SK-N-SH treated with all-trans-retinoic acid at 6 μM for 48 hours (cell line): ENCODE measurements around the gene FUZ.
"Not testable (repeated sequence)": the region's sequence is repeated elsewhere in the genome, so short reads cannot be mapped to it uniquely, and the experiment has no call there.

Experiments
- ATAC-seq: fragments of 200-7000 bp; cut with Tn5 transposase; 3 replicates; pipeline ENCODE4 v1.9.1; 2020; ENCODE audit warnings: mild to moderate bottlenecking, moderate library complexity
- ARNTL ChIP-seq: fragments of 450-650 bp; formaldehyde crosslinking; IDR thresholded peaks from 2 replicates; pipeline ENCODE4 v1.5.0; 2020; ENCODE audit warnings: low read depth, mild to moderate bottlenecking, moderate library complexity, borderline replicate concordance
- BACH2 ChIP-seq: fragments of 250-450 bp; sonication (Bioruptor Pico); IDR thresholded peaks from 2 replicates; pipeline ENCODE4 v1.9.0; 2021; ENCODE audit warnings: mild to moderate bottlenecking, borderline replicate concordance
- CSDC2 ChIP-seq: fragments of 250-450 bp; sonication (Bioruptor Pico); IDR thresholded peaks from 2 replicates; pipeline ENCODE4 v1.5.0; 2020; ENCODE audit warnings: mild to moderate bottlenecking, moderate library complexity
- CSRNP3 ChIP-seq: fragments of 250-450 bp; sonication (Bioruptor Pico); IDR thresholded peaks from 2 replicates; pipeline ENCODE4 v1.5.1; 2021; ENCODE audit warnings: mild to moderate bottlenecking, moderate library complexity
- ESRRG ChIP-seq: fragments of 250-450 bp; sonication (Bioruptor Pico); IDR thresholded peaks from 2 replicates; pipeline ENCODE4 v1.6.1; 2021; ENCODE audit warnings: mild to moderate bottlenecking
- GLIS3 ChIP-seq: fragments of 250-450 bp; sonication (Bioruptor Pico); IDR thresholded peaks from 2 replicates; pipeline ENCODE4 v1.5.0; 2020; ENCODE audit warnings: mild to moderate bottlenecking, moderate library complexity
- ISL1 ChIP-seq: fragments of 250-450 bp; sonication (Bioruptor Pico); IDR thresholded peaks from 2 replicates; pipeline ENCODE4 v2.1.2; 2022; ENCODE audit warnings: mild to moderate bottlenecking, moderate library complexity
- OSR1 ChIP-seq: fragments of 250-450 bp; sonication (Bioruptor Pico); IDR thresholded peaks from 2 replicates; pipeline ENCODE4 v1.8.0; 2022; ENCODE audit warnings: moderate library complexity, mild to moderate bottlenecking, inconsistent platforms
- PPARA ChIP-seq: fragments of 250-450 bp; sonication (Bioruptor Pico); IDR thresholded peaks from 2 replicates; pipeline ENCODE4 v1.5.0; 2020; ENCODE audit warnings: mild to moderate bottlenecking, borderline replicate concordance
- RARB ChIP-seq: fragments of 250-450 bp; sonication (Bioruptor Pico); IDR thresholded peaks from 2 replicates; pipeline ENCODE4 v1.8.0; 2021; ENCODE audit warnings: mild to moderate bottlenecking, moderate library complexity
- TCF4 ChIP-seq: fragments of 250-450 bp; sonication (Bioruptor Pico); IDR thresholded peaks from 2 replicates; pipeline ENCODE4 v1.8.0; 2021; ENCODE audit warnings: mild to moderate bottlenecking, moderate library complexity, borderline replicate concordance
- TOX ChIP-seq: fragments of 250-450 bp; sonication (Bioruptor Pico); IDR thresholded peaks from 2 replicates; pipeline ENCODE4 v1.8.0; 2021; ENCODE audit warnings: mild to moderate bottlenecking, moderate library complexity, borderline replicate concordance
- ZC3H10 ChIP-seq: fragments of 250-450 bp; sonication (Bioruptor Pico); IDR thresholded peaks from 2 replicates; pipeline ENCODE4 v1.5.1; 2021; ENCODE audit warnings: mild to moderate bottlenecking, moderate library complexity
- ZFP30 ChIP-seq: fragments of 450-650 bp; formaldehyde crosslinking; IDR thresholded peaks from 2 replicates; pipeline ENCODE4 v1.5.0; 2022; ENCODE audit warnings: mild to moderate bottlenecking, moderate library complexity
- ZNF565 ChIP-seq: fragments of 450-650 bp; formaldehyde crosslinking; conservative IDR thresholded peaks from 2 replicates; pipeline ENCODE4 v1.5.0; 2020; ENCODE audit warnings: low read depth, mild to moderate bottlenecking, moderate library complexity
- ZNF70 ChIP-seq: fragments of 450-650 bp; formaldehyde crosslinking; IDR thresholded peaks from 2 replicates; pipeline ENCODE4 v1.5.0; 2020; ENCODE audit warnings: mild to moderate bottlenecking, moderate library complexity
- ZNF8 ChIP-seq: fragments of 450-650 bp; formaldehyde crosslinking; IDR thresholded peaks from 2 replicates; pipeline ENCODE4 v1.5.0; 2020; ENCODE audit warnings: mild to moderate bottlenecking, moderate library complexity
- TF ChIP-seq, protein P1 (sequence below): fragments of 250-450 bp; sonication (Bioruptor Pico); IDR thresholded peaks from 2 replicates; pipeline ENCODE4 v1.8.0; 2020; ENCODE audit warnings: mild to moderate bottlenecking, moderate library complexity, borderline replicate concordance
- TF ChIP-seq, protein P2 (sequence below): fragments of 250-450 bp; sonication (Bioruptor Pico); IDR thresholded peaks from 2 replicates; pipeline ENCODE4 v1.5.0; 2020; ENCODE audit warnings: mild to moderate bottlenecking, moderate library complexity
- TF ChIP-seq, protein P3 (sequence below): fragments of 250-450 bp; sonication (Bioruptor Pico); IDR thresholded peaks from 2 replicates; pipeline ENCODE4 v1.8.0; 2021; ENCODE audit warnings: low read depth, mild to moderate bottlenecking, moderate library complexity, borderline replicate concordance

FUZ gene

DNA sequence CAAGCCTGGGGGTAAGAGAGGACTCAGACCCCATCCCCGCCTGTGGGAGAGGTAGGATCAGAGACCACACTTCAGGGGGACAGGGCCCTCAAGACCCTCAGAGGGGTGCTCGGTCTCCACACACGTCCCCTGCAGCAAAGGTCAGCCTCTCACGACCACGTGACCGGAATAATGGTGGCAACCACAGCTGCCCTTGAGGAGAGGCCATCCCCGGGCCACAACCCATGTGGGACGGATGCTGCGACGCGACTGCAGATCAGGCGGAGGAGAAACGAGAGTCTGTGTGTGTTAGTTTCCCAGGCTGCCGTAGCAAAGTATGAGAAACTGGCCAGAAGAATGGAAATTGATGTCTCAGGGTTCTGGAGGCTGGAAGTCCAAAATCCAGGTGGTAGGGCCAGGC lies 13.9 kb upstream of the FUZ start (continued):
- TF ChIP-seq, protein P1, sequence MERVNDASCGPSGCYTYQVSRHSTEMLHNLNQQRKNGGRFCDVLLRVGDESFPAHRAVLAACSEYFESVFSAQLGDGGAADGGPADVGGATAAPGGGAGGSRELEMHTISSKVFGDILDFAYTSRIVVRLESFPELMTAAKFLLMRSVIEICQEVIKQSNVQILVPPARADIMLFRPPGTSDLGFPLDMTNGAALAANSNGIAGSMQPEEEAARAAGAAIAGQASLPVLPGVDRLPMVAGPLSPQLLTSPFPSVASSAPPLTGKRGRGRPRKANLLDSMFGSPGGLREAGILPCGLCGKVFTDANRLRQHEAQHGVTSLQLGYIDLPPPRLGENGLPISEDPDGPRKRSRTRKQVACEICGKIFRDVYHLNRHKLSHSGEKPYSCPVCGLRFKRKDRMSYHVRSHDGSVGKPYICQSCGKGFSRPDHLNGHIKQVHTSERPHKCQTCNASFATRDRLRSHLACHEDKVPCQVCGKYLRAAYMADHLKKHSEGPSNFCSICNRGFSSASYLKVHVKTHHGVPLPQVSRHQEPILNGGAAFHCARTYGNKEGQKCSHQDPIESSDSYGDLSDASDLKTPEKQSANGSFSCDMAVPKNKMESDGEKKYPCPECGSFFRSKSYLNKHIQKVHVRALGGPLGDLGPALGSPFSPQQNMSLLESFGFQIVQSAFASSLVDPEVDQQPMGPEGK (CRISPR knock-in tag): no peak
- TF ChIP-seq TCF4: no peak
- no peak for TF ChIP-seq ARNTL (CRISPR knock-in tag)
- TF ChIP-seq PPARA (CRISPR knock-in tag): no peak
- no peak for TF ChIP-seq BACH2 (CRISPR knock-in tag)
- no peak for TF ChIP-seq CSDC2 (CRISPR knock-in tag)

DNA sequence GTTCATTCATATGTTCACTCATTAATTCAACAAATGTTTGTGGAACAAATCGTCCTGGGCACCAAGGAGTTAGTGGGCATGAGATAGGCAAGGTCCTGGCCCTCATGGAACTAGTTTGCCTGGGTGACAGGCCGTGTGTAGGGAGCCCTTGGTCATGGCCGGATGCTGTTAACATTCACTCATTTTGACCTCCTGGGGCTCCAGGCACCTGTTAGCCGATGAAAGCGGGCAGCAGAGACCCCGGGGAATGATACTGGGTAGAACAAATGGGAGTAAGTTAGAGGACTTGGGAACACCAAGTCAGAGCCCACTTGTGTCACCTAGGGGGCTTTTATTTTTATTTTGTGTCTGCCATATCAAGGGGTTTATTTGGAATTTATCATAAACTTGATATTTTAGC lies 11.6 kb upstream of the FUZ start:
- TF ChIP-seq ARNTL (CRISPR knock-in tag) (no peak), ZNF8 (no peak), ZFP30 (CRISPR knock-in tag) (no peak), CSRNP3 (CRISPR knock-in tag) (no peak), ZNF70 (CRISPR knock-in tag) (no peak), ESRRG (no peak), GLIS3 (CRISPR knock-in tag) (no peak), RARB (CRISPR knock-in tag) (no peak), TCF4 (no peak), CSDC2 (CRISPR knock-in tag) (no peak), ZNF565 (CRISPR knock-in tag) (no peak), PPARA (CRISPR knock-in tag) (no peak), BACH2 (CRISPR knock-in tag) (no peak), ZC3H10 (CRISPR knock-in tag) (no peak), OSR1 (no peak), TOX (CRISPR knock-in tag) (no peak)
- TF ChIP-seq, protein P2, sequence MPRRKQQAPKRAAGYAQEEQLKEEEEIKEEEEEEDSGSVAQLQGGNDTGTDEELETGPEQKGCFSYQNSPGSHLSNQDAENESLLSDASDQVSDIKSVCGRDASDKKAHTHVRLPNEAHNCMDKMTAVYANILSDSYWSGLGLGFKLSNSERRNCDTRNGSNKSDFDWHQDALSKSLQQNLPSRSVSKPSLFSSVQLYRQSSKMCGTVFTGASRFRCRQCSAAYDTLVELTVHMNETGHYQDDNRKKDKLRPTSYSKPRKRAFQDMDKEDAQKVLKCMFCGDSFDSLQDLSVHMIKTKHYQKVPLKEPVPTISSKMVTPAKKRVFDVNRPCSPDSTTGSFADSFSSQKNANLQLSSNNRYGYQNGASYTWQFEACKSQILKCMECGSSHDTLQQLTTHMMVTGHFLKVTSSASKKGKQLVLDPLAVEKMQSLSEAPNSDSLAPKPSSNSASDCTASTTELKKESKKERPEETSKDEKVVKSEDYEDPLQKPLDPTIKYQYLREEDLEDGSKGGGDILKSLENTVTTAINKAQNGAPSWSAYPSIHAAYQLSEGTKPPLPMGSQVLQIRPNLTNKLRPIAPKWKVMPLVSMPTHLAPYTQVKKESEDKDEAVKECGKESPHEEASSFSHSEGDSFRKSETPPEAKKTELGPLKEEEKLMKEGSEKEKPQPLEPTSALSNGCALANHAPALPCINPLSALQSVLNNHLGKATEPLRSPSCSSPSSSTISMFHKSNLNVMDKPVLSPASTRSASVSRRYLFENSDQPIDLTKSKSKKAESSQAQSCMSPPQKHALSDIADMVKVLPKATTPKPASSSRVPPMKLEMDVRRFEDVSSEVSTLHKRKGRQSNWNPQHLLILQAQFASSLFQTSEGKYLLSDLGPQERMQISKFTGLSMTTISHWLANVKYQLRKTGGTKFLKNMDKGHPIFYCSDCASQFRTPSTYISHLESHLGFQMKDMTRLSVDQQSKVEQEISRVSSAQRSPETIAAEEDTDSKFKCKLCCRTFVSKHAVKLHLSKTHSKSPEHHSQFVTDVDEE (CRISPR knock-in tag): no peak
- TF ChIP-seq, protein P1 (CRISPR knock-in tag): no peak
- TF ChIP-seq, all 23 proteins: peak for 0
- no peak for ATAC-seq

DNA sequence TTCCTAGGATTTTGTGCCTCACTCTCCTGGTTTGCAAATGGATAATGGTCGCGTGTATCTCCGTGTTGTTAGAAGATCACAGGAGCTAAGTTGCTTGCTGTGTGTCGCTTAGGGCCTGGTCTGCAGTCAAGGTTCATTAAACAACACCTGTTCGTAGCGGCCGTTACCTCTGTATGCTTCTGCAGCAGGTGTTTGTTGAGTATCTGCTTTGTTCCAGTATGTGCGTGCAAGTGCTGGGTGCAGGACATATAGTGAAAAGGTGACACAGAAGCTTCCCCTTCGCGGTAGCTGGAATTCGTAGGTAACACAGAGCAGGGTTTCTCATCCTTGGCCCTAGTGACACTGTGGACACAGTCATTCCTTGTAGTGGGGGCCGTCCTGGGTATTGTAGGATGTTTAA lies 10.4 kb upstream of the FUZ start:
- ATAC-seq: no peak
- TF ChIP-seq TCF4: no peak
- TF ChIP-seq, all 23 proteins: peak for 0

GRCh38 chr19:49820125-49820524 lies 7.0 kb upstream of the FUZ start:
- TF ChIP-seq TOX (CRISPR knock-in tag): no peak
- no peak for TF ChIP-seq OSR1
- no peak for TF ChIP-seq ARNTL (CRISPR knock-in tag)
- TF ChIP-seq ISL1 (CRISPR knock-in tag): no peak
- TF ChIP-seq, protein P1 (CRISPR knock-in tag): no peak
- TF ChIP-seq RARB (CRISPR knock-in tag): no peak
- no peak for TF ChIP-seq ESRRG
- TF ChIP-seq, protein P3, sequence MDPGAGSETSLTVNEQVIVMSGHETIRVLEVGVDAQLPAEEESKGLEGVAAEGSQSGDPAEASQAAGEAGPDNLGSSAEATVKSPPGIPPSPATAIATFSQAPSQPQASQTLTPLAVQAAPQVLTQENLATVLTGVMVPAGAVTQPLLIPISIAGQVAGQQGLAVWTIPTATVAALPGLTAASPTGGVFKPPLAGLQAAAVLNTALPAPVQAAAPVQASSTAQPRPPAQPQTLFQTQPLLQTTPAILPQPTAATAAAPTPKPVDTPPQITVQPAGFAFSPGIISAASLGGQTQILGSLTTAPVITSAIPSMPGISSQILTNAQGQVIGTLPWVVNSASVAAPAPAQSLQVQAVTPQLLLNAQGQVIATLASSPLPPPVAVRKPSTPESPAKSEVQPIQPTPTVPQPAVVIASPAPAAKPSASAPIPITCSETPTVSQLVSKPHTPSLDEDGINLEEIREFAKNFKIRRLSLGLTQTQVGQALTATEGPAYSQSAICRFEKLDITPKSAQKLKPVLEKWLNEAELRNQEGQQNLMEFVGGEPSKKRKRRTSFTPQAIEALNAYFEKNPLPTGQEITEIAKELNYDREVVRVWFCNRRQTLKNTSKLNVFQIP: no peak

GRCh38 chr19:49819452-49820115 lies 6.5 kb upstream of the FUZ start:
- ATAC-seq: not testable (repeated sequence)

More at GRCh38 chr19:49820125-49820524, 7.0 kb upstream of the FUZ start:
- no peak for ATAC-seq
